Measurements from ENCODE around the gene LGALS4.
"Not testable (repeated sequence)": the region's sequence is repeated elsewhere in the genome, so short reads cannot be mapped to it uniquely, and the experiment has no call there.

The LGALS4 gene

DNA sequence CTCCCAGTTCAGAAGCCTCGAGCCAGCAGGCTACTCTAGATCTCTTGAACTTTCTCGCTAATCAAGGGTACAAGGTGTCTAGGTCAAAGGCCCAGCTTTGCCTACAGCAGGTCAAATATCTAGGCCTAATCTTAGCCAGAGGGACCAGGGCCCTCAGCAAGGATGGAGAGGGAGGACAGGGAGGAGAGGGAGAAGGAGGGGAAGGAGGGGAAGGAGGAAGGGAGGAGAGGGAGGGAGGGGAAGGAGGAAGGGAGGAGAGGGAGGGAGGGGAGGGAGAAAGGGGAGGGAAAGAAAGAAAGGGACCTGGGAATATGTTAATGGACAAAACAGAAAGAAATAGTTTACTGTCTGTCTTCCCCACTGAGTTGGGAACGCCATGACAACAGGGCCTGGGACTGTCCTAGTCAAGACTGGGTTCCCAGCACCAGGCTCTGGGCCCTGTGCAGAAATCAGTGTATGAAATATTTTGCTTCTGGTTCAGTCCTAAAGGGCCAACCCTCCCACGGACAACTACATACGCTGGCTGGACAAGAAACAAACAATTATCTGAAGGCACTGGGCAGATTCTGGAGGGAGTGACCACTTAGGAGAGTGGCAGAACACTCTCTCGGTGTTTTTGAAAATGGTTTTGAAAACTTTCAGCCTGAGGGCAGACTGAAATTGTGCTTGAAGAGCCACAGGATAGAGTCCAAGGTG, 14.3 kb upstream of the LGALS4 start:
- CTCF ChIA-PET = no interaction called here
- POLR2A ChIA-PET = no interaction called here
- no peak for DNase-seq (ENCODE audit: extremely low spot score)
- TF ChIP-seq ARNT (IDR thresholded peaks at IDR 0.05) = no peak
- TF ChIP-seq FOXM1 (IDR thresholded peaks at IDR 0.05; ENCODE audit: borderline replicate concordance) = no peak
- no peak for TF ChIP-seq SP1 (IDR thresholded peaks at IDR 0.05)

DNA sequence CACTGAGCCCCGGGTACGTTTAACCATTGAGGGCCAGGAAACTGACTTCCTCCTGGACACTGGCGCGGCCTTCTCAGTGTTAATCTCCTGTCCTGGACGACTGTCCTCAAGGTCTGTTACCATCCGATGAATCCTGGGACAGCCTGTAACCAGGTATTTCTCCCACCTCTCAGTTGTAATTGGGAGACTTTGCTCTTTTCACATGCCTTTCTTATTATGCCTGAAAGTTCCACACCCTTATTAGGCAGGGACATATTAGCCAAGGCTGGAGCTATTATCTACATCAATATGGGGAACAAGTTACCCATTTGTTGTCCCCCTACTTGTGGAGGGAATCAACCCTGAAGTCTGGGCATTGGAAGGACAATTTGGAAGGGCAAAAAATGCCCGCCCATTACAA, 13.2 kb upstream of the LGALS4 start:
- CTCF ChIA-PET; POLR2A ChIA-PET; DNase-seq (ENCODE audit: extremely low spot score): not testable (repeated sequence)

DNA sequence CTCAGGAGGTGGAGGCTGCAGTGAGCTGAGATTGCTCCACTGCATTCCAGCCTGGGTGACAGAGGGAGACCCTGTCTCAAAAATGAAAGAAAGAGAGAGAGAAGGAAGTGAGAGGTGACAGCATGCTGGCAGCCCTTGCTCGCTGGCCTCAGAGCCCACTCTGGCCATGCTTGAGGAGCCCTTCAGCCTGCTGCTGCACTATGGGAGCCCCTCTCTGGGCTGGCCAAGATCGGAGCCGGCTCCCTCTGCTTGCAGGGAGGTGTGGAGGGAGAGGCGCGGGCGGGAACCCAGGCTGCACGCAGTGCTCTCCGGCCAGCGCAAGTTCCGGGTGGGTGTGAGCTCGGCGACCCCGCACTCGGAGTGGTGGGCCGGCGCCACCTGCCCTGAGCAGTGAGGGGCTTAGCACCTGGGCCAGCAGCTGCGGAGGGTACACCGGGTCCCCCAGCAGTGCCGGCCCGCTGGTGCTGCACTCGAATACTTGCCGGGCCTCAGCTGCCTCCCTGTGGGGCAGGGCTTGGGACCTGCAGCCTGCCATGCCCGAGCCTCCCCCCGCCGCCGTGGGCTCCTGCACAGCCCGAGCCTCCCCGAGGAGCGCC, 8.6 kb upstream of the LGALS4 start:
- DNase-seq (ENCODE audit: extremely low spot score); POLR2A ChIA-PET: not testable (repeated sequence)
- CTCF ChIA-PET = interaction anchor here (0.6 kb wide), 1 partner anchor 11 kb away, joined by 4 read pairs; no protein-coding TSS in a partner anchor

DNA sequence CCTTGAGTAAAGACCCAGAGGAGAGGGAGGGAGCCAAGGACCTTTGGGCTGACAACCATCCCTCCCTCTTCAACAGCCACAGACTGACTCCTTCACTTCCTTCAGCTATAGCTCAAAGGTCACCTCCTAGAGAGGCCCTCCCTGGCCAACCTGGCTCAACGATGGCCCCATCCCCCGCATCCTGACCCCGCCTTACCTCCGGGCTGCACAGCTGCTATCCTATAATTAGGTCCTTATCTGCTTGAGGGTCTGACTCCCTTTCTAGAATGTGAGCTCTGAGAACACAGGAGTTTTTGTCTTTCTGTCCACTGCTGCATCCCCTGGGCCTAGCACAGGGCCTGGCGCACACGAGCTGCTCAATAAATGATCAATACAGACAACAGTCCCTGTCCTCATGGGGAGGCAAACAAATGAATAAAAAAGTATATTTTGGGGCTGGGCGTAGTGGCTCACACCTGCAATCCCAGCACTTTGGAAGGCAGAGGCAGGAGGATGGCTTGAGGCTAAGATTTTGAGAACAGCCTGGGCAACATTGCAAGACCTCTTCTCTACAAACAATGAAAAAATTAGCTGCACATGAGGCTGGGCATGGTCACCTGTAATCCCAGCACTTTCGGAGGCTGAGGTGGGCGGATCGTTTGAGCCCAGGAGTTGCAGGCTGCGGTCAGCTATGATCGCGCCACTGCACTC, 6.6 kb upstream of the LGALS4 start:
- ChIA-PET CTCF (interaction anchor here (0.7 kb wide), 1 partner anchor 241 kb away, joined by 3 read pairs; no protein-coding TSS in a partner anchor), POLR2A (interaction anchor here (1.0 to 1.6 kb wide), 2 partner anchors 12 to 111 kb away, joined by 4 read pairs; partner anchors contain the start of genes ECH1, MRPS12 and SARS2)
- TF ChIP-seq LEF1 (IDR thresholded peaks at IDR 0.05; ENCODE audit: borderline replicate concordance) (no peak), NFRKB (IDR thresholded peaks at IDR 0.05) (no peak), ZNF384 (IDR thresholded peaks at IDR 0.05) (no peak), ARNT (IDR thresholded peaks at IDR 0.05) (no peak), L3MBTL2 (conservative IDR thresholded peaks at IDR 0.05) (no peak), ELF4 (IDR thresholded peaks at IDR 0.05) (no peak), FOXM1 (IDR thresholded peaks at IDR 0.05; ENCODE audit: borderline replicate concordance) (no peak), FOXK2 (IDR thresholded peaks at IDR 0.05) (no peak), CTBP1 (IDR thresholded peaks at IDR 0.05; ENCODE audit: borderline replicate concordance) (no peak), FOXA1 (IDR thresholded peaks at IDR 0.05) (no peak), HDGF (IDR thresholded peaks at IDR 0.05; ENCODE audit: borderline replicate concordance) (no peak)
- TF ChIP-seq, protein P1, sequence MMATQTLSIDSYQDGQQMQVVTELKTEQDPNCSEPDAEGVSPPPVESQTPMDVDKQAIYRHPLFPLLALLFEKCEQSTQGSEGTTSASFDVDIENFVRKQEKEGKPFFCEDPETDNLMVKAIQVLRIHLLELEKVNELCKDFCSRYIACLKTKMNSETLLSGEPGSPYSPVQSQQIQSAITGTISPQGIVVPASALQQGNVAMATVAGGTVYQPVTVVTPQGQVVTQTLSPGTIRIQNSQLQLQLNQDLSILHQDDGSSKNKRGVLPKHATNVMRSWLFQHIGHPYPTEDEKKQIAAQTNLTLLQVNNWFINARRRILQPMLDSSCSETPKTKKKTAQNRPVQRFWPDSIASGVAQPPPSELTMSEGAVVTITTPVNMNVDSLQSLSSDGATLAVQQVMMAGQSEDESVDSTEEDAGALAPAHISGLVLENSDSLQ (IDR thresholded peaks at IDR 0.05) = no peak
- no peak for DNase-seq (ENCODE audit: extremely low spot score)

DNA sequence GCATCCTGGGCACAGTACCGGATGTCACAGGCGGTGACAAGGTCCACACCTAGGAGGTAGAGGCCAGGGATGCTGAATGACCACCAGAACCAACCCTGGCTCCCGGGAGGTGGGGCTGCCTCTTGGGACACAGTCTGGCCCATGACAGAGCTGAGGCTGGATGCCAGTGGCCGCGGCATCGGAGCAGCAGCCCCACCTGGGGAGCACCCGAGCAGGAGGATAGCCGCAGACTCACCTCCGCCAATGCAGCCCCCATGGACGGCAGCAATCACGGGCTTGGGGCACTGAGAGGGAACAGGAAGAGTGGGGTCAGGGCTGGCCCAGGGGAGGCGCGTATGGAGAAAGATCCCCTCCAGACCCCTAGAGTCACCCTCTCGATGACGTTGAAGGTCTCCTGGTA, 4.3 kb upstream of the LGALS4 start:
- no peak for TF ChIP-seq NFRKB (IDR thresholded peaks at IDR 0.05)
- TF ChIP-seq BHLHE40 (IDR thresholded peaks at IDR 0.05; ENCODE audit: borderline replicate concordance) = no peak
- TF ChIP-seq FOXA1 (IDR thresholded peaks at IDR 0.05) = no peak
- TF ChIP-seq ZNF384 (IDR thresholded peaks at IDR 0.05) = no peak
- TF ChIP-seq SUZ12 (IDR thresholded peaks at IDR 0.05) = no peak
- no peak for TF ChIP-seq CTBP1 (IDR thresholded peaks at IDR 0.05; ENCODE audit: borderline replicate concordance)
- TF ChIP-seq L3MBTL2 (conservative IDR thresholded peaks at IDR 0.05) = no peak
- TF ChIP-seq TARDBP (IDR thresholded peaks at IDR 0.05) = no peak
- TF ChIP-seq SP1 (IDR thresholded peaks at IDR 0.05) = no peak
- ChIA-PET POLR2A (no interaction called here), CTCF (interaction anchor here (0.6 kb wide), 1 partner anchor 99 kb away, joined by 3 read pairs; no protein-coding TSS in a partner anchor)
- peak; percentile 2 for DNase-seq (ENCODE audit: extremely low spot score)

DNA sequence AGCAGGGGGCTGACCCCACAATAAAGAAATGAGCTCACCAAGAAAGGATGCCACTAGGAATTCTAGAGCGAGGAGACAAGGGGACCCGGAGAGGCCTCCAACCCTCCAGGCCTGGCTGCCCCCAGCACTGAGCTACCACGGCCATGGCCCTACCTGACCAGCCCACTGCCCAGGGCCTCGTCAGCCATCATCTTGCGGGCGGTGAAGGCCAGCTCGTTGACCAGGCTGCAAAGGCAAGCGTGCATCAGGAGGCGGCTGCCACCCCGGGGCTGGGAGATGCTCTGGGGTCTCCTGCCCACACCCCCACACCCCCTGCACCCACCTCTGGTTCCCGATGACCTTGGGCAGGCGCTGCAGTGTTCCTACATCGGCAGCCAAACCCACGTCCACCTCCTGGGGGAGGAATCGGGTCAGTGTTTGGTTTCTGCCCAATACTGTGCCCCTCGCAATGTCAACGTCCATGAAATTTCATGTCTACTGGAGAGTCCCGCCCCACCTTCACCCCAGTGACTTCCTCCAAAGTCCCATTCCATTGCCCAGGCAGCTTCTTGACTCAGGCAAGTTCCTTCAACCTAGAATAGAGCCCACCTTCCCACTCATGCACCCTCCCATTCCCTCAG, 3.5 kb upstream of the LGALS4 start:
- ChIA-PET CTCF (interaction anchor here (0.6 kb wide), 1 partner anchor 44 kb away, joined by 3 read pairs; no protein-coding TSS in a partner anchor), POLR2A (no interaction called here)
- TF ChIP-seq SUZ12 (IDR thresholded peaks at IDR 0.05) (no peak), FOXK2 (IDR thresholded peaks at IDR 0.05) (no peak), ARNT (IDR thresholded peaks at IDR 0.05) (no peak), ELF4 (IDR thresholded peaks at IDR 0.05) (no peak), HDGF (IDR thresholded peaks at IDR 0.05; ENCODE audit: borderline replicate concordance) (no peak), L3MBTL2 (conservative IDR thresholded peaks at IDR 0.05) (no peak), FOXM1 (IDR thresholded peaks at IDR 0.05; ENCODE audit: borderline replicate concordance) (no peak), ZNF384 (IDR thresholded peaks at IDR 0.05) (no peak), SP1 (IDR thresholded peaks at IDR 0.05) (no peak), NFRKB (IDR thresholded peaks at IDR 0.05) (no peak), CTBP1 (IDR thresholded peaks at IDR 0.05; ENCODE audit: borderline replicate concordance) (no peak), TARDBP (IDR thresholded peaks at IDR 0.05) (no peak), BHLHE40 (IDR thresholded peaks at IDR 0.05; ENCODE audit: borderline replicate concordance) (no peak), LEF1 (IDR thresholded peaks at IDR 0.05; ENCODE audit: borderline replicate concordance) (no peak), FOXA1 (IDR thresholded peaks at IDR 0.05) (no peak)
- TF ChIP-seq, protein P1 (IDR thresholded peaks at IDR 0.05) = no peak
- DNase-seq (ENCODE audit: extremely low spot score) = peak; percentile 3
